ENCODE measurements around the gene FKBP2. TPM values are rescaled to one million over a fixed set of nuclear protein-coding genes. Genes with fewer than 3 reads are reported as not detected.

Gene FKBP2
- total RNA-seq = 61.1 and 110 TPM in 2 replicates

- no peak for TF ChIP-seq CTCF (IDR thresholded peaks at IDR 0.05; ENCODE audit: insufficient read depth, low read length, poor library complexity, severe bottlenecking)
- H3K4me3 ChIP-seq (ENCODE audit: low read depth, low read length) = peak within 1 kb of the TSS; percentile 87
- peak; percentile 71 for DNase-seq (ENCODE audit: low read depth)
- no peaks in the 10 kb centered on the region for H3K27me3 ChIP-seq (ENCODE audit: control insufficient read depth, insufficient read depth, low read length)
- peaks cover 3% of the 10 kb centered on the region for H3K36me3 ChIP-seq (ENCODE audit: control insufficient read depth, insufficient read depth, low read length)
These were observed at the start of gene FKBP2 for GRCh38 chr11:64240435-64241240. Gene FKBP2, plus strand, starts transcription at chr11:64241095. Its CDS starts 1,293 bp downstream, at chr11:64242388.

GRCh38 chr11:64192434-64192833 is 48.5 kb upstream of the FKBP2 start:
- Histone ChIP-seq H3K27me3 (ENCODE audit: control insufficient read depth, insufficient read depth, low read length) (no peaks in the 10 kb centered on the region), H3K4me3 (ENCODE audit: low read depth, low read length) (no peak overlapping the region), H3K36me3 (ENCODE audit: control insufficient read depth, insufficient read depth, low read length) (peaks cover 4% of the 10 kb centered on the region)
- TF ChIP-seq CTCF (IDR thresholded peaks at IDR 0.05; ENCODE audit: insufficient read depth, low read length, poor library complexity, severe bottlenecking) = no peak
- no peak for DNase-seq (ENCODE audit: low read depth)

GRCh38 chr11:64196626-64197025 is 44.3 kb upstream of the FKBP2 start:
- H3K4me3 ChIP-seq (ENCODE audit: low read depth, low read length) = no peak overlapping the region
- no peak for DNase-seq (ENCODE audit: low read depth)
- H3K36me3 ChIP-seq (ENCODE audit: control insufficient read depth, insufficient read depth, low read length) = peaks cover 5% of the 10 kb centered on the region
- TF ChIP-seq CTCF (IDR thresholded peaks at IDR 0.05; ENCODE audit: insufficient read depth, low read length, poor library complexity, severe bottlenecking) = no peak
- no peaks in the 10 kb centered on the region for H3K27me3 ChIP-seq (ENCODE audit: control insufficient read depth, insufficient read depth, low read length)

- no peak for DNase-seq (ENCODE audit: low read depth)
- TF ChIP-seq CTCF (IDR thresholded peaks at IDR 0.05; ENCODE audit: insufficient read depth, low read length, poor library complexity, severe bottlenecking) = no peak
- H3K36me3 ChIP-seq (ENCODE audit: control insufficient read depth, insufficient read depth, low read length) = peaks cover 2% of the 10 kb centered on the region
- H3K4me3 ChIP-seq (ENCODE audit: low read depth, low read length) = no peak overlapping the region
- no peaks in the 10 kb centered on the region for H3K27me3 ChIP-seq (ENCODE audit: control insufficient read depth, insufficient read depth, low read length)
These were observed 42.4 kb upstream of the FKBP2 start for GRCh38 chr11:64198511-64198910.

- peaks cover 4% of the 10 kb centered on the region for H3K36me3 ChIP-seq (ENCODE audit: control insufficient read depth, insufficient read depth, low read length)
- no peak overlapping the region for H3K4me3 ChIP-seq (ENCODE audit: low read depth, low read length)
- no peak for DNase-seq (ENCODE audit: low read depth)
- no peaks in the 10 kb centered on the region for H3K27me3 ChIP-seq (ENCODE audit: control insufficient read depth, insufficient read depth, low read length)
- no peak for TF ChIP-seq CTCF (IDR thresholded peaks at IDR 0.05; ENCODE audit: insufficient read depth, low read length, poor library complexity, severe bottlenecking)
These were observed 39.4 kb upstream of the FKBP2 start for GRCh38 chr11:64201543-64201942.

- Histone ChIP-seq H3K27me3 (ENCODE audit: control insufficient read depth, insufficient read depth, low read length) (no peaks in the 10 kb centered on the region), H3K36me3 (ENCODE audit: control insufficient read depth, insufficient read depth, low read length) (peaks cover 2% of the 10 kb centered on the region), H3K4me3 (ENCODE audit: low read depth, low read length) (no peak overlapping the region)
- DNase-seq (ENCODE audit: low read depth) = no peak
- TF ChIP-seq CTCF (IDR thresholded peaks at IDR 0.05; ENCODE audit: insufficient read depth, low read length, poor library complexity, severe bottlenecking) = no peak
These were observed 37.9 kb upstream of the FKBP2 start for GRCh38 chr11:64202992-64203391.
